GM21528 (cell line): ENCODE measurements around the gene PM20D2.

Source experiments
- ATAC-seq: cut with Tn5 transposase; IDR thresholded peaks from one replicate; pipeline ENCODE4 v1.9.1; 2021; ENCODE audit warnings: mild to moderate bottlenecking, moderate library complexity; ENCODE audit not compliant: unreplicated experiment, low FRiP score

PM20D2 gene

DNA sequence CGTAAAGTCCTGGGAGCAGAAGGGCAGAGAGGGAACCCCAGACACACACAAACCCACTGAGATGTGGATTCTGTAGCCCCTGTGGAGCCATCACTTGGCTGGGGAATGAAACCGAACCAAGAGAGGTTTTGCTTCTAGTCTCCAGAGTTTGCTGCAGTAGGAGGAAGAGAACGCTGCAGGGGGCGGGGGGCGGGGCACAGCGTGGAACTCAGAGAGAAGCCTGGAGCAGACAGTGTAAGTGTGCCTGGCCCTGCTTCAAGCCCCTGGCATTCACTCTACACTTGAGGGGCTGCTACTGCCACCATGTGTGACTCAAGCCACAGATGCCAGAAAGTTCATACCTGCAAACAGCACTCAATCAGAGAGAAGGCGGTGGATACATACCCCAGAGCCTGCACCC is 52.4 kb downstream of the PM20D2 start:
- no peak for ATAC-seq

DNA sequence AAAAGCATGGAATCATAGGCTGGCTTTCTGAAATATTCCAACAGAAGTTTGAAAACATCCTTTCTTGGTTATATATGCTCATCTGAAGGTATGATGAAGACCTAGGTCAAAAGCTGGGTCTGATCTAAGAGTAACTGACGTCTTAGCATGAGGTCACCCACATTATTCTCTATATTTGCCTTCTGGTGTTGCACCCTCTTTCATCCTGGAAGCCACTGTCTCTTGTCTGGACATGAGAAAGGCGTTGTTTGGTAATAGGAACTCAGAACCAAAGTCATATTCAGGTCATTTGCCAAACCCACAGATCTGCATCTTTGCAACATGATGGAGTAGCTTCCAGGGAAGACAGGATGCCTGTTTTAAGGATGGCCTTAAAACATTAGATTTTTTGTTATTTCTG is 53.7 kb downstream of the PM20D2 start:
- no peak for ATAC-seq

DNA sequence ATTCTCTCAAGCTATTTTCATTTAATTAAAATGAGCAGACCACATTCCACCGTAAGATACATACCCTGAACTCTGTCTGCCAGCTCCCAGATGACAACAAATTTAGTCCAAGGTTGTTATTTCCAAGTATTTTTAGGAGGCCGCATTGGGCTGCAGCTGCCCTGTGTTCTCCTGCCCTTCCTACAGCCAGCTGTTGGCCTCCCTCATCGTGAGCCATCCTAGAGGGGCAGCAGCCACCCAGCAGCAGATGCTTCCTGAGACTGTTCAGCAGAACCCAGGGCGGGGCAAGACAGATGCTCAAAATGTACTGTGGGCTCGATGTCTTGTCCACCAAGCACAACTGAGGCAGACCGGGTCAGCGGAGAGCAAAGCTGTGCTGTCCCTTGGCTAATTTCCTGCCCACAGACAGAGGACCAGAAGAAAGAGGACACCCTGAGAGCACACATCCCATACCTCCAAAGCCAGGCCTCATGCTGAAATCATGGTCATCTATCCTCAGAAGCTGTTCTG is 54.9 kb downstream of the PM20D2 start:
- ATAC-seq = no peak

DNA sequence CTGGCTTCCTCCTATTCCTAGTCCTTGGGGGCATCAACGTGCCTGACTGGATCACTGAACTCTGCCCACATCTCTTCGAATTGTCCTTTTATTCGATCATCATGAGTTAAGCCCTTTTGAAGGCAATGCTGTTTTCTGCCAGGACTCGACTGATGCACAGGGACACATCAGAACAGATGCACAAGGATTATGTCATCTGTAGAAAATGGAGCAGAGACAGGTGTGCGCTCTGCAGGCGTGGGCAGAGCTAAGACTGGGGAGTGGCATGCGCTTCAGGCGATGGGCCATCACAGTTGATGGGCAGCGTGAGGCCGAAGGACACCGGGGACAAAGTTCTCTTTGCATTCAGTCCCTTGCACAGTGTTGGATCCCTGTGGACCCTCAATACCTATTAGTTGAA is 58.2 kb downstream of the PM20D2 start:
- ATAC-seq = no peak

DNA sequence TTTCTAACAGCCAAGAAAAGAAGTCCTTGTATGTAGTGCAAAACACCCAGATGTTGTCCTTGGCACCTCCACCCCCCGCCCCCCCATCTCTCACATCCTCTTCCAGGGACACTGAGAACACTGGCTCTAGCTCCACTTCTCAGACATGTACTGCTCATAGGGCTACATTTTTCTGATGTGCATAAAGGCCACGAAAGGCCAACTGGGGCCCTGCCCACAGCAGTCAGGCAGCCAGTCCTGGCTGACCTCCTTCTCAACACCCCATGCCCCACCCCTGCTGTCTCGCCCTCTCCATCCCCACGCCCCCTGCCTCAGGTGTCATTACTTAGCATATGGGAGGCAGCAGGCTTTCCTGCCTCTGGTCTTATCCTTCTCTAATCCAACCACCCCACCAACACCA is 60.0 kb downstream of the PM20D2 start:
- ATAC-seq = no peak

DNA sequence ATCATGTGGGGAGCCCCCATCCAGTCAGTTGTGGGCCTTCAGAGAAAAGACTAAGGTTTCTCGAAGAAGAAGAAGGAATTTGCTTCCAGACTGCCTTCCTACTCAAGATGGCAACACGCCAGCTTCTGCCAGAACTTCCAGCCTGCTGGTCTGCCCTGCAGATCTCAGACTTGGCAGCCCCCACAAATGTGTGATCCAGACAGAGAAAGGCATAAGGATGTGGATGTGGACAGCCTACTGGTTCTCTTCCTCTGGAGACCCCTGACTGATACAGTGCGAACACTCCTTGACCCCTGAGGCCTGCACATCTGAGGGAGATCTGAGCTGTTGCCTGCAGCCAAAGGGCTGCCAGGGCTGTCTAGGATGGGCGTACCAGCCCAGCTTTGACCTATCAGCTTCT is 62.7 kb downstream of the PM20D2 start:
- no peak for ATAC-seq

DNA sequence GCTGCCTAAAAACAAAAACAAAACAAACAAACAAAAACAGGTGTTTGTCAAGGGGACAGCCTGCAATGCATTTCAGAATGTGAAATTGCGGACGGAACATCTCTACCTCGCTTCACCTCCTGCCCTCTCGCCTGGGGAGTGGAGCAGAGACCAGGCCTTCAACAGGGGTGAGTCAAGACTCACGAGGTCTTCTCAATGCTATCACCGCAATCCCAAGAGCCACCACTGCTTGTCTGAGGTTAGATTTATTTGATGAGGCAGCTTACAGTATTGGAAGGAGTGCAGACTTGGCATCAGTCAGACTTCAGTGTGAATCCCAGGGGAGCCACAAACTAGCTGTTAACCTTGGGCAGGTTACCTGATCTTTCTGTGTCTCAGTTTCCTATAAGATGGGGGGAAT is 63.6 kb downstream of the PM20D2 start:
- no peak for ATAC-seq

DNA sequence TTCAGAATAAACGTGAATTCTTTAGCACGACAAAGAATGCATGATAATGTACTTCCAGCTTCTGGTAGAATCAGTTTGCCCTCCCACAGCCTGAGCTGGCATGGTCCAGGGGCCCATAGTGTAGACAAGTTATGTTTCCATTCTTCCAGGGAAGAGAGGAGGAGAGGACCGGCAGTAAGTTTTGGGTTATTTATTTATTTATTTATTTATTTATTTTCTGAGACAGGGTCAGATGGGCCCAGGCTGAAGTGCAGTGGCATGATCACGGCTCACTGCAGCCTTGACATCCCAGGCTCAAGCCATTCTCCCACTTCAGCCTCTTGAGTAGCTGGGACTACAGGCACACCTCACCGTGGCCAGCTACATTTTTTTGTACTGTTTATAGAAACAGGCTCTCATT is 66.6 kb downstream of the PM20D2 start:
- ATAC-seq = no peak

DNA sequence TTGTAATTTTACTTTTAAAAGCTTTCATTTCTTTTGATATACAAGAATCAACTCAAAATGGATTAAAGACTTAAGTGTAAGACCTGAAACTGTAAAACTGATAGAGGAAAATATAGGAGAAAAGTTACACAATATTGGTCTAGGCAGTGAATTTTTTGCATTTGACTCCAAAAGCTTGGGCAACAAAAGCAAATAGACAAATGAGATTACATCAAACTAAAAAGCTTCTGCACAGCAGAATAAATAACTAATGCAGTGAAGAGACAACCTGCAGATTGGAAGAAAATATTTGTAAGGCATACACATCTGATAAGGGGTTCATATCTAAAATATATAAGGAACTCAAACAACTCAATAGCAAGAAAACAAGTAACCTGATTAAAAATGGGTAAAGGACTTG is 68.3 kb downstream of the PM20D2 start:
- ATAC-seq = no peak
